ENCODE measurements around the gene BSND.

- TF ChIP-seq CTCF (conservative IDR thresholded peaks at IDR 0.05; ENCODE audit: low read depth, low read length) = no peak
- TF ChIP-seq EZH2 (IDR thresholded peaks at IDR 0.05; ENCODE audit: low read length, unreplicated experiment) = no peak
These were observed 52.4 kb downstream of the BSND start for GRCh38 chr1:55051169-55051568.

Measured in PC-3 (cell line).